Tibial artery (tissue), 4 donors: ENCODE results near the gene EVA1C.
A peak's percentile ranks its signal among the peaks of the same experiment; 100 is the strongest.
"Not testable (repeated sequence)": the region's sequence is repeated elsewhere in the genome, so short reads cannot be mapped to it uniquely, and the experiment has no call there.

Source experiments
- DNase-seq, 2 donors: peaks; one replicate each; pipeline ENCODE4 v3.0.0-alpha.2; 2019
- H3K27ac ChIP-seq, 2 donors: fragments of 200-600 bp; sonication (generic) in 1 of 2; 1 replicate in 1 of 2; 2 replicates in 1 of 2; pipeline ENCODE4 v1.5.1; 2018 to 2019; ENCODE audit warnings: mild to moderate bottlenecking in 1 of 2
- H3K27me3 ChIP-seq, 2 donors: fragments of 200-600 bp; sonication (generic) in 1 of 2; one replicate each; pipeline versions ENCODE4 v1.5.1 to v1.6.0; 2016 to 2019
- H3K36me3 ChIP-seq, 3 donors: fragments of 200-600 bp; sonication (generic) in 2 of 3; one replicate each; pipeline ENCODE4 v1.5.1; 2016 to 2019; ENCODE audit warnings: mild to moderate bottlenecking in 2 of 3
- H3K4me1 ChIP-seq, 4 donors: fragments of 200-600 bp; sonication (generic) in 2 of 4; 1 replicate in 3 of 4; 2 replicates in 1 of 4; pipeline ENCODE4 v1.5.1; 2016 to 2019
- H3K4me3 ChIP-seq, 2 donors: fragments of 200-600 bp; sonication (generic) in 1 of 2; 1 replicate in 1 of 2; 2 replicates in 1 of 2; pipeline ENCODE4 v1.5.1; 2018 to 2019; ENCODE audit warnings: mild to moderate bottlenecking in 2 of 2
- H3K9me3 ChIP-seq, 3 donors: fragments of 200-600 bp; sonication (generic) in 1 of 3; one replicate each; pipeline ENCODE4 v1.5.1; 2016 to 2019
- intact Hi-C: fragments of 100-400 bp; cut with DNase I; formaldehyde crosslinking; loops from one replicate; pipeline ENCODE4 v1.15.0; 2023; ENCODE audit warnings: low total_unique reads
- TF ChIP-seq, protein P1 (sequence below), 2 experiments: fragments of 200-600 bp in 1 of 2; fragments of 450-650 bp in 1 of 2; IDR thresholded peaks; one replicate each; pipeline ENCODE4 v1.5.1; 2017 to 2019; ENCODE audit warnings: antibody characterized with exemption in 2 of 2, mild to moderate bottlenecking in 1 of 2, moderate library complexity in 1 of 2

EVA1C gene

DNA sequence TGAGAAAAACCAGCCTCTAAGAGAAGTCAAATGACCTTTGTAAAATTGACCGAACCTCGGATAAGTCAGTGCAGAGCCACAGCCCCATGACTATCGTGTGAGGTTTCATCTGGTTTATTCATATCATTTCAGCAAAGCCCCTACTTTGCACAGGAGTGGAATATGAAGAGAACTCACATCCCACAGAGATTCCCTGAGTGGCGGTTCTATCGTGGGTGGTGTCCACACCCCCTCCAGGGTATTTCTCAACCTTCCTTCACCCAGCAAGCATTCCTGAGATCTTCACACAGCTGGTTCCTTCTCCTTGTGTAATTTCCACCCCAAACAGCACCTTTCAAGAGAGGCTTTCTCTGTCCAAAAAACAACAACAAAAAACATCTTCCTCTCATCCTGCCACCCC is 47.5 kb downstream of the EVA1C start:
- DNase-seq, result no peak
- no peak overlapping the region for H3K27ac ChIP-seq
- peaks cover 30 to 52% (median 33%) of the 10 kb centered on the region in 3 donors for H3K36me3 ChIP-seq
- H3K27me3 ChIP-seq, result no peaks in the 10 kb centered on the region
- intact Hi-C loops, result loop anchor here (5.0 kb wide), 1 partner anchor 43 kb away; no protein-coding TSS in a partner anchor
- H3K4me3 ChIP-seq, result no peak overlapping the region
- no peaks in the 10 kb centered on the region for H3K9me3 ChIP-seq
- peaks cover 0 to 56% (median 40%) of the 10 kb centered on the region in 4 donors for H3K4me1 ChIP-seq
- TF ChIP-seq, protein P1, sequence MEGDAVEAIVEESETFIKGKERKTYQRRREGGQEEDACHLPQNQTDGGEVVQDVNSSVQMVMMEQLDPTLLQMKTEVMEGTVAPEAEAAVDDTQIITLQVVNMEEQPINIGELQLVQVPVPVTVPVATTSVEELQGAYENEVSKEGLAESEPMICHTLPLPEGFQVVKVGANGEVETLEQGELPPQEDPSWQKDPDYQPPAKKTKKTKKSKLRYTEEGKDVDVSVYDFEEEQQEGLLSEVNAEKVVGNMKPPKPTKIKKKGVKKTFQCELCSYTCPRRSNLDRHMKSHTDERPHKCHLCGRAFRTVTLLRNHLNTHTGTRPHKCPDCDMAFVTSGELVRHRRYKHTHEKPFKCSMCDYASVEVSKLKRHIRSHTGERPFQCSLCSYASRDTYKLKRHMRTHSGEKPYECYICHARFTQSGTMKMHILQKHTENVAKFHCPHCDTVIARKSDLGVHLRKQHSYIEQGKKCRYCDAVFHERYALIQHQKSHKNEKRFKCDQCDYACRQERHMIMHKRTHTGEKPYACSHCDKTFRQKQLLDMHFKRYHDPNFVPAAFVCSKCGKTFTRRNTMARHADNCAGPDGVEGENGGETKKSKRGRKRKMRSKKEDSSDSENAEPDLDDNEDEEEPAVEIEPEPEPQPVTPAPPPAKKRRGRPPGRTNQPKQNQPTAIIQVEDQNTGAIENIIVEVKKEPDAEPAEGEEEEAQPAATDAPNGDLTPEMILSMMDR (IDR thresholded peaks at IDR 0.05), result no peak

DNA sequence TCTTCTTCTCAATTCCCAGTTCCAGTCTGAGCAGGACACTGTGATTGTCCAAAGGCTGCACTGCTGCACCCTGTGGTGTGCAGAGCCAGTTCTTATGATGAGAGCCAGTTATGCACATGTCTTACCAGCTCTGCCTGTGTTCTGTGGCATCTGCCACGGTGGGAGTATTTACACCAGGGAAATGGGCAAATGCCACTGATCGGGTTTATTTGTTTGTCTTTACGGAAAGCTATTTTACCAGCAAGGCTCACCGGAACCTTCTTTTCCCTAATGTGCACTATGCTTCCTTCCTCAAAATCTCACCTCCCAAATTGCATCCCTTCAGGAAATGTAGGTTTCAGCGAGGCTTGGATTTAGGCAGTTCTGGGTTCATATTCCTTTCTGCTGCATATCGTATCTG is 49.0 kb downstream of the EVA1C start:
- Histone ChIP-seq H3K27me3 (no peaks in the 10 kb centered on the region), H3K9me3 (no peaks in the 10 kb centered on the region), H3K4me3 (no peak overlapping the region), H3K27ac (peak overlapping the region in 1 of 2 donors; percentile 62), H3K4me1 (peaks cover 0 to 51% (median 36%) of the 10 kb centered on the region in 4 donors), H3K36me3 (peaks cover 32 to 53% (median 33%) of the 10 kb centered on the region in 3 donors)
- intact Hi-C loops, result no loop called here
- TF ChIP-seq, protein P1 (IDR thresholded peaks at IDR 0.05), result no peak
- DNase-seq, result no peak

DNA sequence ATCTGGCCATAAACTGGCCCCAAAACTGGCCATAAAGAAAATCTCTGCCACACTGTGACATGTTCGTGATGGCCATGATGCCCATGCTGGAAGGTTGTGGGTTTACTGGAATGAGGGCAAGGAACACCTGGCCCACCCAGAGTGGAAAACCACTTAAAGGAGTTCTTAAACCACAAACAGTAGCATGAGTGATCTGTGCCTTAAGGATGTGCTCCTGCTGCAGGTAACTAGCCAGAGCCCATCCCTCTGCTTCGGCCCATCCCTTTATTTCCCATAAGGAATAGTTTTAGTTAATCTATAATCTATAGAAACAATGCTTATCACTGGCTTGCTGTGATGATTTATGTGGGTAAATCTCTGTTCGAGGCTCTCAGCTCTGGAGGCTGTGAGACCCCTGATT is 50.1 kb downstream of the EVA1C start:
- peak overlapping the region; percentile 58 to 62 for H3K27ac ChIP-seq
- not testable (repeated sequence) for DNase-seq

DNA sequence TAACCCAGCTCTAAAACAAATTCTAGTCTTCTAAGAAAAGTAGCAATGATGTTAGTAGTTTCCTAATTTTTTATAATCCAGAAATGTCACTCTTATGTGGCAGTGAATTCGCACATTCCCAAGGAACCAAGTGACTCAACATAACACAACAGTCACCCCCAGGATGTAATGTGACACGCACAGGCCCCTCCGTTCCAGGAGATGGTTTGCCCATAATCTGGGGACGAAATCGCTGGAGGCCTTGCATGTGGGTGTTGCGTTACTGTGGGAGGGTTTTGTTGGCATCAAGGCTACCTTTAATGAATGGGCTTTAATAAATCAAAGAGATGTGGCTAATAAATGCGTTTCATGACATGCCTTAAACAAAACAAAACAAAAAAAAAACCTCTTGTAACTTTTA is 50.9 kb downstream of the EVA1C start:
- Histone ChIP-seq H3K27ac (peak overlapping the region; percentile 58 to 62), H3K27me3 (no peaks in the 10 kb centered on the region), H3K9me3 (no peaks in the 10 kb centered on the region), H3K4me1 (peaks cover 0 to 33% (median 19%) of the 10 kb centered on the region in 4 donors), H3K36me3 (peaks cover 29 to 43% (median 42%) of the 10 kb centered on the region in 3 donors), H3K4me3 (no peak overlapping the region)
- DNase-seq, result peak; percentile 36 to 78
- TF ChIP-seq, protein P1 (IDR thresholded peaks at IDR 0.05), result no peak
- intact Hi-C loops, result no loop called here

More for the DNA sequence above, 50.1 kb downstream of the EVA1C start:
- H3K4me3 ChIP-seq, H3K27me3 ChIP-seq, H3K9me3 ChIP-seq, intact Hi-C loops: not testable (repeated sequence)
- Histone ChIP-seq H3K36me3 (peaks cover 32 to 49% (median 35%) of the 10 kb centered on the region in 3 donors), H3K4me1 (peaks cover 0 to 40% (median 25%) of the 10 kb centered on the region in 4 donors)

DNA sequence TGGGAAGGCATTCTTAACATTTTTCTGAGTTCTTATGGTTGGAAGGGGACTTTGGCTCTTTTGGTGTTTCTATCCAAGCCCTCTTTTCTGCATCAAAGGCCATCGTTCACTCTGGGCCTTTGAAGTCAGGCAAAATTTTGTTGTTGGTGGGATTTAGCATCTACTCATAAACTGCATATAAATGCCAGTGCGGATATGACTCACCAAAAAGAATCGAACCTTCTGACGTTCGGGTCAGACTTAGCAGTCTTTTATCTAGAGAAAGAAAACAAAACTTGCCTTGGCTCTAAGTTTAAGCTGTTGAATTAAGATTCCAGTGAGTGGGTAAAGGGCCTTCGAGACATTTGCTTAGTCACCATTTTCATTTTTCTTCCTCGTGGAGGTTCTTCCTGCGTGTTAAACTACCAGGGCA is 51.4 kb downstream of the EVA1C start:
- TF ChIP-seq, protein P1 (IDR thresholded peaks at IDR 0.05), result no peak
- DNase-seq, result no peak
- Histone ChIP-seq H3K27ac (peak overlapping the region; percentile 58 to 62), H3K4me1 (peaks cover 0 to 33% (median 19%) of the 10 kb centered on the region in 4 donors), H3K9me3 (no peaks in the 10 kb centered on the region), H3K27me3 (no peaks in the 10 kb centered on the region), H3K4me3 (no peak overlapping the region), H3K36me3 (peaks cover 29 to 48% (median 42%) of the 10 kb centered on the region in 3 donors)
- intact Hi-C loops, result no loop called here

DNA sequence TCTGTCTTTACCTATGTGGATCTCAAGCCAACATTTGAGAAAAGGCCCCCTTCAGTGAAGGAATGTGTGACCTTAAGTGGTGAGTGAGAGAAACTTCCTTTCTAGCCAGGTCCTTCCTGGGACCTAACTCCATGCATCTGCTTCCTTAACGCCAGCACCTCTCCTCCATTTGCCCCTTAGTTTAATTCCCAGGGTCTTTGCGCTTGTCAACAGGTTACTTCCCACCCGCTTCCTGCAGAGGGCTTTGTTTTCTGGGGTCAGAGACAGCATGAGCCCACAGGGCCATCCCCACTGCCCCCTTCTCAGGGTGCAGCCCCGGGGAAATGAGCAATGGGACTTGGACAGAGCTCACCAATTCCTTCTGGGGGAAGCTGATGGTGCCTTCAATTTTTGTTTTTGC is 54.8 kb downstream of the EVA1C start:
- H3K4me3 ChIP-seq, result no peak overlapping the region
- intact Hi-C loops, result no loop called here
- no peaks in the 10 kb centered on the region for H3K27me3 ChIP-seq
- no peak overlapping the region for H3K27ac ChIP-seq
- H3K36me3 ChIP-seq, result peaks cover 24 to 57% (median 48%) of the 10 kb centered on the region in 3 donors
- TF ChIP-seq, protein P1 (IDR thresholded peaks at IDR 0.05), result no peak
- H3K4me1 ChIP-seq, result peaks cover 0 to 32% (median 19%) of the 10 kb centered on the region in 4 donors
- H3K9me3 ChIP-seq, result no peaks in the 10 kb centered on the region
- DNase-seq, result peak in 1 of 2 donors; percentile 25
